OCI-LY7 (cell line): ENCODE measurements around the gene PROSER2. TPM values are rescaled to one million over a fixed set of nuclear protein-coding genes. Genes with fewer than 3 reads are reported as not detected.

Experiments used
- BruUV-seq: library from RNA; stranded (reverse); fragments of 400-500 nt; replicated peaks from 2 replicates; lab custom pipeline; 2021; lab: Mats Ljungman, UMichigan
- CTCF ChIA-PET: fragments of 300-600 bp; sonication (Branson Sonifier 250); formaldehyde crosslinking; loops from one replicate; lab custom pipeline; 2022; ENCODE audit warnings: antibody characterized with exemption; ENCODE audit not compliant: unreplicated experiment; lab: Charles Lee
- POLR2A ChIA-PET: fragments of 300-600 bp; sonication (Branson Sonifier 250); formaldehyde crosslinking; loops from one replicate; lab custom pipeline; 2022; ENCODE audit warnings: antibody characterized with exemption; lab: Charles Lee
- DNase-seq: peaks from one replicate; pipeline ENCODE4 v3.0.0-alpha.2; 2015; ENCODE audit warnings: low spot score
- H2AFZ ChIP-seq: fragments of 200-600 bp; sonication (generic), shearing (Covaris generic); 2 replicates; pipeline ENCODE4 v1.6.1; 2014; ENCODE audit warnings: mild to moderate bottlenecking, antibody characterized with exemption, low read length, moderate library complexity
- H3K27ac ChIP-seq: fragments of 200-600 bp; sonication (generic); 2 replicates; pipeline ENCODE4 v1.5.1; 2014; ENCODE audit warnings: mixed run types, low read depth, mild to moderate bottlenecking, moderate library complexity, low read length, inconsistent platforms; ENCODE audit not compliant: poor library complexity, severe bottlenecking
- H3K36me3 ChIP-seq: fragments of 200-600 bp; sonication (generic); 2 replicates; pipeline ENCODE4 v1.6.1; 2014; ENCODE audit warnings: mild to moderate bottlenecking, antibody characterized with exemption, low read length, moderate library complexity, mixed read lengths; ENCODE audit not compliant: insufficient read depth
- H3K4me1 ChIP-seq: fragments of 200-600 bp; sonication (generic); 2 replicates; pipeline ENCODE4 v1.5.1; 2014; ENCODE audit warnings: mild to moderate bottlenecking, low read length; ENCODE audit not compliant: insufficient read depth, poor library complexity, severe bottlenecking
- H3K4me2 ChIP-seq: fragments of 200-600 bp; sonication (generic); 2 replicates; pipeline ENCODE4 v1.6.1; 2014; ENCODE audit warnings: mild to moderate bottlenecking, low read length
- H3K4me3 ChIP-seq: fragments of 200-600 bp; sonication (generic); 2 replicates; pipeline ENCODE4 v1.5.1; 2014; ENCODE audit warnings: mild to moderate bottlenecking, low read depth, low read length; ENCODE audit not compliant: poor library complexity, severe bottlenecking
- H3K79me2 ChIP-seq: fragments of 200-600 bp; sonication (generic); 2 replicates; pipeline ENCODE4 v1.6.1; 2016; ENCODE audit warnings: low read depth, mild to moderate bottlenecking, low read length, moderate library complexity, mixed read lengths; ENCODE audit not compliant: insufficient read depth
- H3K9me2 ChIP-seq: fragments of 200-600 bp; sonication (generic); 2 replicates; pipeline ENCODE4 v1.6.1; 2016; ENCODE audit warnings: mild to moderate bottlenecking, low read length, mixed read lengths; ENCODE audit not compliant: insufficient read depth
- H3K9me3 ChIP-seq: fragments of 200-600 bp; sonication (generic); 2 replicates; pipeline ENCODE4 v1.6.1; 2014; ENCODE audit warnings: mild to moderate bottlenecking, mixed run types, low read length, mixed read lengths
- H4K20me1 ChIP-seq: fragments of 200-600 bp; sonication (generic); 2 replicates; pipeline ENCODE4 v1.6.1; 2014; ENCODE audit warnings: mild to moderate bottlenecking, antibody characterized with exemption, low read length, moderate library complexity, mixed read lengths; ENCODE audit not compliant: insufficient read depth
- CTCF ChIP-seq: fragments of 200-600 bp; sonication (generic); conservative IDR thresholded peaks from 2 replicates; pipeline ENCODE4 v1.5.1; 2014; ENCODE audit warnings: mild to moderate bottlenecking, antibody characterized with exemption, low read length, moderate library complexity, mixed read lengths
- EZH2phosphoT487 ChIP-seq: fragments of 200-600 bp; sonication (generic); IDR thresholded peaks from 2 replicates; pipeline ENCODE4 v1.6.1; 2018; ENCODE audit warnings: low read depth, borderline replicate concordance, mild to moderate bottlenecking, mixed run types, antibody characterized with exemption, low read length, moderate library complexity, mixed read lengths
- intact Hi-C: fragments of 100-400 bp; cut with micrococcal nuclease; formaldehyde crosslinking; loops from one replicate; pipeline ENCODE4 v1.10.0; 2022; ENCODE audit not compliant: unreplicated experiment
- total RNA-seq, 2 experiments: library from RNA; depleted of rRNA in 1 of 2; stranded (reverse); fragments of >200 nt in 1 of 2; shearing (Covaris generic) in 1 of 2; gene quantifications; 2 replicates each; pipeline ENCODE4 v1.2.3, GENCODE V29; 2014 to 2022

Gene PROSER2
- total RNA-seq, 2 experiments from 2014 or later, result not detected

- TF ChIP-seq CTCF, result no peak
- no peak for TF ChIP-seq EZH2phosphoT487
- H3K9me2 ChIP-seq, result no peaks in the 10 kb centered on the region
- ChIA-PET POLR2A (interaction anchor here (0.8 kb wide), 1 partner anchor 35 kb away, joined by 4 read pairs; no protein-coding TSS in a partner anchor), CTCF (interaction anchor here (1.0 kb wide), 1 partner anchor 16 kb away, joined by 3 read pairs; no protein-coding TSS in a partner anchor)
- H3K79me2 ChIP-seq, result no peaks in the 10 kb centered on the region
- DNase-seq, result no peak
- no peaks in the 10 kb centered on the region for H4K20me1 ChIP-seq
- intact Hi-C loops, result no loop called here
- H3K27ac ChIP-seq, result no peak overlapping the region
- H3K4me1 ChIP-seq, result peaks cover 17% of the 10 kb centered on the region
- BruUV-seq, result no TSS peak
- H3K4me2 ChIP-seq, result no peak overlapping the region
- H2AFZ ChIP-seq, result no peak overlapping the region
- H3K4me3 ChIP-seq, result no peak overlapping the region
- H3K36me3 ChIP-seq, result no peaks in the 10 kb centered on the region
- H3K9me3 ChIP-seq, result no peaks in the 10 kb centered on the region
These were observed 42.4 kb downstream of the PROSER2 start for GRCh38 chr10:11865561-11865960.

- no peaks in the 10 kb centered on the region for H3K9me3 ChIP-seq
These were observed 43.2 kb downstream of the PROSER2 start for GRCh38 chr10:11866199-11866925.

More at GRCh38 chr10:11866199-11866925, 43.2 kb downstream of the PROSER2 start:
- Histone ChIP-seq H3K4me3 (no peak overlapping the region), H4K20me1 (no peaks in the 10 kb centered on the region), H3K27ac (no peak overlapping the region), H3K79me2 (no peaks in the 10 kb centered on the region), H3K36me3 (no peaks in the 10 kb centered on the region), H3K9me2 (no peaks in the 10 kb centered on the region), H3K4me1 (peaks cover 17% of the 10 kb centered on the region), H3K4me2 (no peak overlapping the region), H2AFZ (no peak overlapping the region)
- intact Hi-C loops, result no loop called here
- ChIA-PET CTCF (interaction anchor here (1.0 kb wide), 1 partner anchor 15 kb away, joined by 3 read pairs; no protein-coding TSS in a partner anchor), POLR2A (interaction anchor here (0.6 to 0.8 kb wide), 2 partner anchors 36 to 1345 kb away, joined by 4 to 6 read pairs; no protein-coding TSS in a partner anchor)
- BruUV-seq, result no TSS peak
- no peak for DNase-seq
- TF ChIP-seq EZH2phosphoT487 (no peak), CTCF (no peak)
